HuH-7.5 (cell line): ENCODE data around the gene LUZP2.

Experiments used
- DNase-seq: peaks from one replicate; pipeline ENCODE4 v3.0.0; 2011; ENCODE audit warnings: low spot score

The LUZP2 gene

GRCh38 chr11:24567380-24567779, 70.5 kb downstream of the LUZP2 start:
- DNase-seq, result no peak

GRCh38 chr11:24572376-24572775, 75.5 kb downstream of the LUZP2 start:
- DNase-seq, result no peak

- no peak for DNase-seq
These were observed 77.6 kb downstream of the LUZP2 start for GRCh38 chr11:24574461-24574860.

GRCh38 chr11:24575392-24575791, 78.5 kb downstream of the LUZP2 start:
- no peak for DNase-seq

- no peak for DNase-seq
These were observed 88.3 kb downstream of the LUZP2 start for GRCh38 chr11:24585192-24585591.

- DNase-seq, result no peak
These were observed 90.8 kb downstream of the LUZP2 start for GRCh38 chr11:24587635-24588034.

GRCh38 chr11:24588081-24588480, 91.2 kb downstream of the LUZP2 start:
- no peak for DNase-seq

GRCh38 chr11:24589064-24589463, 92.2 kb downstream of the LUZP2 start:
- DNase-seq, result no peak

- no peak for DNase-seq
These were observed 94.4 kb downstream of the LUZP2 start for GRCh38 chr11:24591283-24591682.

GRCh38 chr11:24592360-24592759, 95.5 kb downstream of the LUZP2 start:
- no peak for DNase-seq

- no peak for DNase-seq
These were observed 96.5 kb downstream of the LUZP2 start for GRCh38 chr11:24593332-24593731.

GRCh38 chr11:24594401-24594800, 97.5 kb downstream of the LUZP2 start:
- DNase-seq, result no peak

GRCh38 chr11:24598641-24599040, 101.8 kb downstream of the LUZP2 start:
- DNase-seq, result no peak

GRCh38 chr11:24609192-24610119, 112.6 kb downstream of the LUZP2 start:
- no peak for DNase-seq

GRCh38 chr11:24615451-24616160, 118.8 kb downstream of the LUZP2 start:
- DNase-seq, result no peak

- no peak for DNase-seq
These were observed 121.0 kb downstream of the LUZP2 start for GRCh38 chr11:24617856-24618255.

- DNase-seq, result no peak
These were observed 123.0 kb downstream of the LUZP2 start for GRCh38 chr11:24619900-24620299.

- no peak for DNase-seq
These were observed 125.4 kb downstream of the LUZP2 start for GRCh38 chr11:24622262-24622661.

GRCh38 chr11:24623121-24623520, 126.3 kb downstream of the LUZP2 start:
- DNase-seq, result no peak

- DNase-seq, result no peak
These were observed 127.6 kb downstream of the LUZP2 start for GRCh38 chr11:24624432-24624831.

- no peak for DNase-seq
These were observed 129.1 kb downstream of the LUZP2 start for GRCh38 chr11:24625975-24626374.

GRCh38 chr11:24628224-24628776, 131.4 kb downstream of the LUZP2 start:
- no peak for DNase-seq

GRCh38 chr11:24634606-24635160, 137.8 kb downstream of the LUZP2 start:
- DNase-seq, result no peak
